HG03378 (cell line): Measurements from ENCODE around the gene CAV2.
"Not testable (repeated sequence)": the region's sequence is repeated elsewhere in the genome, so short reads cannot be mapped to it uniquely, and the experiment has no call there.

Experiments
- ATAC-seq: cut with Tn5 transposase; IDR thresholded peaks from one replicate; pipeline ENCODE4 v1.9.1; 2021; ENCODE audit warnings: mild to moderate bottlenecking, moderate library complexity; ENCODE audit not compliant: unreplicated experiment

Gene CAV2

GRCh38 chr7:116499168-116500077 is at the start of gene CAV2:
Gene CAV2, plus strand, starts transcription at chr7:116499738. Its CDS starts 44 bp downstream, at chr7:116499782.
- ATAC-seq, result no peak

- no peak for ATAC-seq
These were observed 49.6 kb upstream of the CAV2 start for GRCh38 chr7:116449950-116450349.

GRCh38 chr7:116451957-116452729 is 47.4 kb upstream of the CAV2 start:
- ATAC-seq, result no peak

GRCh38 chr7:116454377-116454776 is 45.2 kb upstream of the CAV2 start:
- no peak for ATAC-seq

- ATAC-seq, result no peak
These were observed 44.5 kb upstream of the CAV2 start for GRCh38 chr7:116455009-116455408.

- no peak for ATAC-seq
These were observed 44.0 kb upstream of the CAV2 start for GRCh38 chr7:116455499-116455898.

- ATAC-seq, result no peak
These were observed 38.0 kb upstream of the CAV2 start for GRCh38 chr7:116461500-116461899.

GRCh38 chr7:116463956-116464355 is 35.6 kb upstream of the CAV2 start:
- no peak for ATAC-seq

GRCh38 chr7:116464375-116464774 is 35.2 kb upstream of the CAV2 start:
- ATAC-seq, result no peak

- no peak for ATAC-seq
These were observed 34.4 kb upstream of the CAV2 start for GRCh38 chr7:116465125-116465524.

- no peak for ATAC-seq
These were observed 31.0 kb upstream of the CAV2 start for GRCh38 chr7:116468534-116468933.

- no peak for ATAC-seq
These were observed 21.9 kb upstream of the CAV2 start for GRCh38 chr7:116477625-116478024.

- no peak for ATAC-seq
These were observed 20.7 kb upstream of the CAV2 start for GRCh38 chr7:116478834-116479233.

GRCh38 chr7:116483271-116483942 is 16.1 kb upstream of the CAV2 start:
- ATAC-seq, result no peak

- ATAC-seq, result not testable (repeated sequence)
These were observed 15.1 kb upstream of the CAV2 start for GRCh38 chr7:116484389-116484788.

- ATAC-seq, result no peak
These were observed 11.5 kb upstream of the CAV2 start for GRCh38 chr7:116487907-116488521.

GRCh38 chr7:116490351-116490750 is 9.2 kb upstream of the CAV2 start:
- ATAC-seq, result no peak

- no peak for ATAC-seq
These were observed 7.5 kb upstream of the CAV2 start for GRCh38 chr7:116491887-116492653.

- no peak for ATAC-seq
These were observed 6.9 kb upstream of the CAV2 start for GRCh38 chr7:116492654-116493109.

- ATAC-seq, result no peak
These were observed 6.1 kb upstream of the CAV2 start for GRCh38 chr7:116493449-116493848.
